GM10266 (cell line): ENCODE data around the gene BTF3L4.

Source experiments
- DNase-seq: peaks from one replicate; pipeline ENCODE4 v3.0.0; 2012; ENCODE audit errors: extremely low spot score
- TF ChIP-seq, protein P1 (sequence below): IDR thresholded peaks from 2 replicates; pipeline ENCODE4 v1.5.1; 2012; ENCODE audit warnings: mild to moderate bottlenecking, low read depth; ENCODE audit not compliant: control insufficient read depth, insufficient read depth; ENCODE audit errors: missing control alignments

Gene BTF3L4

DNA sequence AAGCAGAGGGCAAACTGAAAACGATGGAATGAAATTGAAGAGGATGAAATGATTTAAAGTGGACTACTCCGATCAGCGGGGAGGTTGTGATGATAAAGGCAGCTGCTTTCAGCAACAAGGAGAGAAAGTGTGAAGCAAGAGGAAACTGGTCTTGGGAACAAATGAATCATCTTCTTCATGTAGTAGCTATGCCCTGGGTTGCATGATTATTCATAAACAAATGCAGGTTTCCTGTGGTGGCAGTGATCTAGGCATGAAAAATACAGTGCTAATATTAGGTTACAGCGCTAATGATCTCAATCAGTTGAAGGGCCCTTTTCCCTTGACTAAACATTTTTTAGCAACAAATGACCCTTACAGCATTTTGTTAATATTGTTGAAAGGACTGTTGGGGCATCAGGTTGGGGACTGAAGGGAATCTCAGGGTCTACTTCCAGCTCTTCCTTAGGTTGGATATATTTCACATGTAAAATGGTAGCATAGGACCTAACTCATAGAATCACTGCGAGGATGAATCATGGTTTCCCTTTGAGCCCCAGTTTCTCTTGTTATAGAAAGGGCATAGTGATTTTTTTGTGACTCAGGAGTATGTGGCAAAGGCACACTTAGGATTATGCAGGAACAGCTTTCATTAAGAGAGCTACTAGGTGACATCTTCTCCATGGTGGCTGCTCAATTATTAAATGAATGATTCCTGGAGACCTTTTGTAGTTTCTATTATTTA, 83.9 kb downstream of the BTF3L4 start:
- DNase-seq: peak; percentile 77
- TF ChIP-seq, protein P1, sequence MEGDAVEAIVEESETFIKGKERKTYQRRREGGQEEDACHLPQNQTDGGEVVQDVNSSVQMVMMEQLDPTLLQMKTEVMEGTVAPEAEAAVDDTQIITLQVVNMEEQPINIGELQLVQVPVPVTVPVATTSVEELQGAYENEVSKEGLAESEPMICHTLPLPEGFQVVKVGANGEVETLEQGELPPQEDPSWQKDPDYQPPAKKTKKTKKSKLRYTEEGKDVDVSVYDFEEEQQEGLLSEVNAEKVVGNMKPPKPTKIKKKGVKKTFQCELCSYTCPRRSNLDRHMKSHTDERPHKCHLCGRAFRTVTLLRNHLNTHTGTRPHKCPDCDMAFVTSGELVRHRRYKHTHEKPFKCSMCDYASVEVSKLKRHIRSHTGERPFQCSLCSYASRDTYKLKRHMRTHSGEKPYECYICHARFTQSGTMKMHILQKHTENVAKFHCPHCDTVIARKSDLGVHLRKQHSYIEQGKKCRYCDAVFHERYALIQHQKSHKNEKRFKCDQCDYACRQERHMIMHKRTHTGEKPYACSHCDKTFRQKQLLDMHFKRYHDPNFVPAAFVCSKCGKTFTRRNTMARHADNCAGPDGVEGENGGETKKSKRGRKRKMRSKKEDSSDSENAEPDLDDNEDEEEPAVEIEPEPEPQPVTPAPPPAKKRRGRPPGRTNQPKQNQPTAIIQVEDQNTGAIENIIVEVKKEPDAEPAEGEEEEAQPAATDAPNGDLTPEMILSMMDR: no peak
